ENCODE measurements around the gene LDLR.

GRCh38 chr19:11069561-11069960 is 19.7 kb upstream of the LDLR start:
- TF ChIP-seq CTCF (conservative IDR thresholded peaks at IDR 0.05; ENCODE audit: low read depth, low read length) (no peak), RAD21 (IDR thresholded peaks at IDR 0.05; ENCODE audit: low read length) (no peak), POLR2A (IDR thresholded peaks at IDR 0.05; ENCODE audit: low read depth, low read length) (no peak), CEBPB (IDR thresholded peaks at IDR 0.05; ENCODE audit: low read depth, low read length) (no peak), MAFK (IDR thresholded peaks at IDR 0.05; ENCODE audit: low read depth, low read length) (no peak), MAZ (IDR thresholded peaks at IDR 0.05; ENCODE audit: borderline replicate concordance, low read depth, low read length) (no peak), FOS (IDR thresholded peaks at IDR 0.05; ENCODE audit: low read depth, low read length) (no peak), MXI1 (IDR thresholded peaks at IDR 0.05; ENCODE audit: borderline replicate concordance, low read depth, low read length) (no peak), BHLHE40 (IDR thresholded peaks at IDR 0.05; ENCODE audit: low read depth, low read length) (no peak), RFX5 (IDR thresholded peaks at IDR 0.05; ENCODE audit: low read depth, low read length) (no peak)
- TF ChIP-seq, protein P1, sequence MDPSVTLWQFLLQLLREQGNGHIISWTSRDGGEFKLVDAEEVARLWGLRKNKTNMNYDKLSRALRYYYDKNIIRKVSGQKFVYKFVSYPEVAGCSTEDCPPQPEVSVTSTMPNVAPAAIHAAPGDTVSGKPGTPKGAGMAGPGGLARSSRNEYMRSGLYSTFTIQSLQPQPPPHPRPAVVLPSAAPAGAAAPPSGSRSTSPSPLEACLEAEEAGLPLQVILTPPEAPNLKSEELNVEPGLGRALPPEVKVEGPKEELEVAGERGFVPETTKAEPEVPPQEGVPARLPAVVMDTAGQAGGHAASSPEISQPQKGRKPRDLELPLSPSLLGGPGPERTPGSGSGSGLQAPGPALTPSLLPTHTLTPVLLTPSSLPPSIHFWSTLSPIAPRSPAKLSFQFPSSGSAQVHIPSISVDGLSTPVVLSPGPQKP (IDR thresholded peaks at IDR 0.05; ENCODE audit: borderline replicate concordance, low read depth, low read length), result no peak
